HepG2 (cell line): Measurements from ENCODE around the gene LILRB3. TPM values are rescaled to one million over a fixed set of nuclear protein-coding genes. Genes with fewer than 3 reads are reported as not detected.

Source experiments
- CCDC6 ChIP-seq: sonication (generic); formaldehyde crosslinking; IDR thresholded peaks from 2 replicates; pipeline ENCODE4 v1.8.1; 2022; ENCODE audit warnings: mild to moderate bottlenecking, missing genetic modification reagents, moderate library complexity
- EP300 ChIP-seq, 3 experiments: sonication (generic) in 1 of 3; formaldehyde crosslinking in 1 of 3; IDR thresholded peaks; 2 replicates each; pipeline versions ENCODE4 v1.5.1 to v1.6.1; 2011 to 2020; ENCODE audit warnings: low read depth in 2 of 3, low read length in 2 of 3, borderline replicate concordance in 1 of 3, improper control_type of control experiment in 1 of 3, mild to moderate bottlenecking in 1 of 3, missing genetic modification reagents in 1 of 3, moderate library complexity in 1 of 3
- GABPB1 ChIP-seq: IDR thresholded peaks from 2 replicates; pipeline ENCODE4 v1.6.1; 2016; ENCODE audit warnings: mild to moderate bottlenecking, missing genetic modification reagents, moderate library complexity, missing compliant biosample characterization
- GLI4 ChIP-seq: sonication (generic); formaldehyde crosslinking; IDR thresholded peaks from 2 replicates; pipeline ENCODE4 v1.5.1; 2020; ENCODE audit warnings: missing genetic modification reagents, mild to moderate bottlenecking, moderate library complexity, borderline replicate concordance
- HINFP ChIP-seq: sonication (generic); formaldehyde crosslinking; IDR thresholded peaks from 2 replicates; pipeline ENCODE4 v1.4.0; 2020; ENCODE audit warnings: low read depth, mild to moderate bottlenecking, missing genetic modification reagents
- HOXA5 ChIP-seq: sonication (generic); formaldehyde crosslinking; IDR thresholded peaks from 2 replicates; pipeline ENCODE4 v1.4.0; 2020; ENCODE audit warnings: missing genetic modification reagents
- HOXA7 ChIP-seq: sonication (generic); formaldehyde crosslinking; IDR thresholded peaks from 2 replicates; pipeline ENCODE4 v1.8.1; 2022; ENCODE audit warnings: mild to moderate bottlenecking, missing genetic modification reagents, moderate library complexity
- MED1 ChIP-seq: sonication (generic); formaldehyde crosslinking; IDR thresholded peaks from 2 replicates; pipeline ENCODE4 v1.4.0; 2020; ENCODE audit warnings: missing genetic modification reagents
- MXD4 ChIP-seq: IDR thresholded peaks from 2 replicates; pipeline ENCODE4 v1.6.1; 2016; ENCODE audit warnings: mild to moderate bottlenecking, missing biosample characterization, missing genetic modification reagents
- PREB ChIP-seq: sonication (generic); formaldehyde crosslinking; IDR thresholded peaks from 2 replicates; pipeline ENCODE4 v1.4.0; 2020; ENCODE audit warnings: missing genetic modification reagents
- RBM39 ChIP-seq: fragments of 200-400 bp; formaldehyde crosslinking; IDR thresholded peaks from one replicate; pipeline ENCODE4 v1.6.1; 2018; ENCODE audit warnings: antibody characterized with exemption, mild to moderate bottlenecking, low read depth, low read length; ENCODE audit not compliant: poor library complexity, severe bottlenecking
- SALL2 ChIP-seq: sonication (generic); formaldehyde crosslinking; IDR thresholded peaks from 2 replicates; pipeline ENCODE4 v1.8.1; 2023; ENCODE audit warnings: mild to moderate bottlenecking, missing genetic modification reagents, inconsistent platforms
- U2AF1 ChIP-seq: fragments of 200-400 bp; formaldehyde crosslinking; optimal IDR thresholded peaks from 2 replicates; pipeline ENCODE3; 2017; ENCODE audit warnings: mild to moderate bottlenecking, low read depth, low read length
- ZBTB38 ChIP-seq: sonication (generic); formaldehyde crosslinking; IDR thresholded peaks from 2 replicates; pipeline ENCODE4 v1.5.1; 2020; ENCODE audit warnings: mild to moderate bottlenecking, missing genetic modification reagents
- ZFP91 ChIP-seq: sonication (generic); formaldehyde crosslinking; IDR thresholded peaks from 2 replicates; pipeline ENCODE4 v1.9.0; 2022; ENCODE audit warnings: missing genetic modification reagents, mild to moderate bottlenecking, borderline replicate concordance
- ZNF253 ChIP-seq: sonication (generic); formaldehyde crosslinking; IDR thresholded peaks from 2 replicates; pipeline ENCODE4 v1.8.0; 2022; ENCODE audit warnings: mild to moderate bottlenecking, missing genetic modification reagents, borderline replicate concordance
- ZSCAN12 ChIP-seq: sonication (generic); formaldehyde crosslinking; IDR thresholded peaks from 2 replicates; pipeline ENCODE4 v1.9.0; 2021; ENCODE audit warnings: mild to moderate bottlenecking, missing genetic modification reagents
- ZSCAN5A ChIP-seq: sonication (generic); formaldehyde crosslinking; IDR thresholded peaks from 2 replicates; pipeline ENCODE4 v1.8.0; 2022; ENCODE audit warnings: mild to moderate bottlenecking, missing genetic modification reagents, borderline replicate concordance
- polyA plus RNA-seq, 8 experiments: library from polyadenylated mRNA; depleted of rRNA in 3 of 8; stranded (reverse) in 7 of 8; unstranded in 1 of 8; fragments of >200 nt; fragmentation: Illumina TruSeq in 4 of 8; extraction: Trizol in 4 of 8; gene quantifications; 2 replicates each; pipeline versions ENCODE4 v1.2.1 to v1.2.3, GENCODE V29; 2011 to 2016; ENCODE audit warnings: low read depth in 4 of 8, missing spikeins in 1 of 8, mixed read lengths in 1 of 8; ENCODE audit not compliant: insufficient read depth in 1 of 8
- total RNA-seq, 5 experiments: library from RNA; depleted of rRNA; stranded (reverse); fragments of >200 nt; fragmentation: Illumina TruSeq; extraction: Trizol; gene quantifications; 2 replicates each; pipeline ENCODE4 v1.2.3, GENCODE V29; 2016; ENCODE audit warnings: low read depth in 1 of 5

LILRB3 gene
- total and polyA plus RNA-seq, 2 of the 13 experiments (the other 11 are each of a cell fraction or from before 2014, with no cell fraction given) = 0.22 TPM; not detected in 1

GRCh38 chr19:54191011-54191810, 31.6 kb downstream of the LILRB3 start, which contains the start of gene TSEN34 (continued):
- TF ChIP-seq PREB (CRISPR knock-in tag) = no peak
- peak; percentile 48; the same call in 1 of the 2 replicates for TF ChIP-seq ZFP91 (CRISPR knock-in tag)
- 0 out of 2 replicates have a peak, but pooled peaks have one; percentile 2 for TF ChIP-seq CCDC6 (CRISPR knock-in tag)
- TF ChIP-seq RBM39 = peak; percentile 30
- TF ChIP-seq HINFP (CRISPR knock-in tag) = peak; percentile 79; the same call in 1 of the 2 replicates
- peak; percentile 64; the same call in 1 of the 2 replicates for TF ChIP-seq MXD4 (CRISPR knock-in tag)
- TF ChIP-seq ZSCAN12 (CRISPR knock-in tag) = peak; percentile 21; the same call in 1 of the 2 replicates
- peak; percentile 33 for TF ChIP-seq MED1
- TF ChIP-seq U2AF1 = no peak
- TF ChIP-seq ZNF253 (CRISPR knock-in tag) = 0 out of 2 replicates have a peak, but pooled peaks have one; percentile 42
- peak; percentile 15; the same call in 1 of the 2 replicates for TF ChIP-seq ZBTB38 (CRISPR knock-in tag)
- TF ChIP-seq GABPB1 (CRISPR knock-in tag) = peak; percentile 49; the same call in 1 of the 2 replicates
- TF ChIP-seq SALL2 (CRISPR knock-in tag) = peak; percentile 49; the same call in 1 of the 2 replicates
- TF ChIP-seq EP300 (IDR thresholded peaks at IDR 0.05; ENCODE audit: low read depth in 2 of 2, low read length in 2 of 2) = no peak
- TF ChIP-seq EP300 (CRISPR knock-in tag; IDR thresholded peaks at IDR 0.05; ENCODE audit: borderline replicate concordance) = 0 out of 2 replicates have a peak, but pooled peaks have one; percentile 26
- peak; percentile 83; the same call in 1 of the 2 replicates for TF ChIP-seq GLI4 (CRISPR knock-in tag)
- 0 out of 2 replicates have a peak, but pooled peaks have one; percentile 7 for TF ChIP-seq HOXA5 (CRISPR knock-in tag)
- TF ChIP-seq ZSCAN5A (CRISPR knock-in tag) = 0 out of 2 replicates have a peak, but pooled peaks have one; percentile 46
- no peak for TF ChIP-seq HOXA7
